Breast epithelium (tissue), 3 donors: Measurements from ENCODE around the gene ATRN.

Source experiments
- POLR2A ChIP-seq: fragments of 450-650 bp; IDR thresholded peaks from one replicate; pipeline ENCODE4 v1.6.1; 2016; ENCODE audit warnings: antibody characterized with exemption, mild to moderate bottlenecking, moderate library complexity
- TF ChIP-seq, protein P1 (sequence below), 3 donors: fragments of 450-650 bp; IDR thresholded peaks; one replicate each; pipeline ENCODE4 v1.5.1; 2016 to 2017; ENCODE audit warnings: antibody characterized with exemption in 3 of 3, mild to moderate bottlenecking in 3 of 3, moderate library complexity in 3 of 3

DNA sequence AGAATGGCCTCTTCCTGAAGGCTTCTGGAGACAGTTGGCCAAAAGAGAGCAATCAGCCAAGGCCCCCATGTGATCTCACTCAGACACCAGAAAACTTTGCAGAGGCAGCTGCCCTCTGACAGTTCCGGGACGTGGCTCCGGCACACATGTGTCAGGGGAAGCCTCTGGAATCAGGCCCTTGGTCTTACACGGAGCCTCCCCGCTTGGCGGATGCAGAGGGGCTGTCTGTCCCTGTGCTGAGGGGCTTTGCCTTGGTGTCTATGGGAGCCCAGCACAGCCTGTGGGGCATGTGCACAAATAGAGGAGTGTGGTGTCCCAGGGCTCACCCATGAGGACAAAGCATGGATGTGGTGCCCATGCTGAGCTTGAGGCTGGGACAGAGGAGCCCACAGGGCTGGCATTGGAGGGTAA is 227.8 kb downstream of the ATRN start:
- TF ChIP-seq POLR2A = no peak
- TF ChIP-seq, protein P1, sequence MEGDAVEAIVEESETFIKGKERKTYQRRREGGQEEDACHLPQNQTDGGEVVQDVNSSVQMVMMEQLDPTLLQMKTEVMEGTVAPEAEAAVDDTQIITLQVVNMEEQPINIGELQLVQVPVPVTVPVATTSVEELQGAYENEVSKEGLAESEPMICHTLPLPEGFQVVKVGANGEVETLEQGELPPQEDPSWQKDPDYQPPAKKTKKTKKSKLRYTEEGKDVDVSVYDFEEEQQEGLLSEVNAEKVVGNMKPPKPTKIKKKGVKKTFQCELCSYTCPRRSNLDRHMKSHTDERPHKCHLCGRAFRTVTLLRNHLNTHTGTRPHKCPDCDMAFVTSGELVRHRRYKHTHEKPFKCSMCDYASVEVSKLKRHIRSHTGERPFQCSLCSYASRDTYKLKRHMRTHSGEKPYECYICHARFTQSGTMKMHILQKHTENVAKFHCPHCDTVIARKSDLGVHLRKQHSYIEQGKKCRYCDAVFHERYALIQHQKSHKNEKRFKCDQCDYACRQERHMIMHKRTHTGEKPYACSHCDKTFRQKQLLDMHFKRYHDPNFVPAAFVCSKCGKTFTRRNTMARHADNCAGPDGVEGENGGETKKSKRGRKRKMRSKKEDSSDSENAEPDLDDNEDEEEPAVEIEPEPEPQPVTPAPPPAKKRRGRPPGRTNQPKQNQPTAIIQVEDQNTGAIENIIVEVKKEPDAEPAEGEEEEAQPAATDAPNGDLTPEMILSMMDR (IDR thresholded peaks at IDR 0.05) = no peak
